HG03196 (cell line): ENCODE data around the gene CDK18.

Experiments used
- ATAC-seq: cut with Tn5 transposase; IDR thresholded peaks from one replicate; pipeline ENCODE4 v1.9.1; 2021; ENCODE audit not compliant: unreplicated experiment

Gene CDK18

GRCh38 chr1:205535866-205536758 lies 31.6 kb downstream of the CDK18 start:
- no peak for ATAC-seq

DNA sequence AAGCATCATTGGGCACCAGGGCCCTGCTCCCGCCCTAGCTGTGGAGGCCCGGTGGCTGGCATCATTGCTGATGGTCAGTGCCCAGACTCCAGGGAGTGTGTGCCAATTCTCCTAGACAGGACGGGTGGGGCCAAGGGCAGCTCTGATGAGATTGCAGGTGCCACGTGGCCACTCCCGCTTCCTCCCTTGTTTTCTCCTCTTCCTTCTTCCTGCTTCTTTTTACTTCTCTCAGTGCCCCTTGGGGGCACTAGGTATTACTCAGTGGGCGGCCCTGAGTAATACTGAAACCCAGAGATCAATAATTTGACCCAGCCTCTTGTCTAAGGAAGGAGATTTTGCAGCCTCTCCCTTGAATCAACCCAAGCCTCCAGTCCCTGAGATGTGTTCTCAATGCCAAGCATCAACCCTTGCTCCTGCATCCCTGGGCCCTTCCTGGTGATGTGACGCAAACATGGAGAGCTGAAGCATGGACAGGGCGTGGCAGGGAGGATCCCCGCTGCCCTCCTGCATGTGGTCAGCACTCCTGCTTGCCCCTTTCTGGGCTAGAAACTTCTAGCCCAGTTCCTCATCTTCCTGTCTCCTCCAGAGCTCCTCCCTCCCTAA lies 32.4 kb downstream of the CDK18 start:
- no peak for ATAC-seq

DNA sequence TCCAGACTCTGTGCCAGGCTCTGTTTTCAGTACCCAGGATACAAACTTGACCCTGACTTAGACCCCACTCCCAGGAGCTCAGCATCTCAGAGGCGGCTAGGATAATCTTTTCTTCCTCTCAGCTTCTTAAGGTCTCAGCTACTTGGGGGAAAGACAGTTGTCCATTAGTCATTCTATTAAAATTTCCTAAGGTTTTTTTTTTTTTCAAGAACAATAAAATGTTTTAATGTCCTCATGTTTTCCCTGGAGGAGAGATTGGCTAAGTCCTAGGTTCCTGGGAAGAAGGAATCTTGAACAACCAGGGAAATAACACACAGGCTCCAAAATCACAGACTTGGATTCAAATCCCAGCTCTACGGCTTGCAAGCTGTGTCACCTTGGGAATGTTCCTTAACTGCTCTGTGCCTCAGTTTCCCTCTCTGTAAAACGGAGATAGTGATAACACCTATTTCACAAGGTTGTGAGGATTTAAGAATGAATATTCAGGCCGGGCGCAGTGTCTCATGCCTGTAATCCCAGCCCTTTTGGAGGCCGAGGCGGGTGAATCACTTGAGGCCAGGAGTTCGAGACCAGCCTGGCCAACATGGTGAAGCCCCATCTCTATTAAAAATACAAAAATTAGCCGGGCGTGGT lies 33.0 kb downstream of the CDK18 start:
- ATAC-seq, result no peak

- no peak for ATAC-seq
Measured at GRCh38 chr1:205538235-205538840, 33.9 kb downstream of the CDK18 start.

GRCh38 chr1:205541161-205541886 lies 36.9 kb downstream of the CDK18 start:
- ATAC-seq, result no peak

GRCh38 chr1:205542367-205542766 lies 37.9 kb downstream of the CDK18 start:
- no peak for ATAC-seq

DNA sequence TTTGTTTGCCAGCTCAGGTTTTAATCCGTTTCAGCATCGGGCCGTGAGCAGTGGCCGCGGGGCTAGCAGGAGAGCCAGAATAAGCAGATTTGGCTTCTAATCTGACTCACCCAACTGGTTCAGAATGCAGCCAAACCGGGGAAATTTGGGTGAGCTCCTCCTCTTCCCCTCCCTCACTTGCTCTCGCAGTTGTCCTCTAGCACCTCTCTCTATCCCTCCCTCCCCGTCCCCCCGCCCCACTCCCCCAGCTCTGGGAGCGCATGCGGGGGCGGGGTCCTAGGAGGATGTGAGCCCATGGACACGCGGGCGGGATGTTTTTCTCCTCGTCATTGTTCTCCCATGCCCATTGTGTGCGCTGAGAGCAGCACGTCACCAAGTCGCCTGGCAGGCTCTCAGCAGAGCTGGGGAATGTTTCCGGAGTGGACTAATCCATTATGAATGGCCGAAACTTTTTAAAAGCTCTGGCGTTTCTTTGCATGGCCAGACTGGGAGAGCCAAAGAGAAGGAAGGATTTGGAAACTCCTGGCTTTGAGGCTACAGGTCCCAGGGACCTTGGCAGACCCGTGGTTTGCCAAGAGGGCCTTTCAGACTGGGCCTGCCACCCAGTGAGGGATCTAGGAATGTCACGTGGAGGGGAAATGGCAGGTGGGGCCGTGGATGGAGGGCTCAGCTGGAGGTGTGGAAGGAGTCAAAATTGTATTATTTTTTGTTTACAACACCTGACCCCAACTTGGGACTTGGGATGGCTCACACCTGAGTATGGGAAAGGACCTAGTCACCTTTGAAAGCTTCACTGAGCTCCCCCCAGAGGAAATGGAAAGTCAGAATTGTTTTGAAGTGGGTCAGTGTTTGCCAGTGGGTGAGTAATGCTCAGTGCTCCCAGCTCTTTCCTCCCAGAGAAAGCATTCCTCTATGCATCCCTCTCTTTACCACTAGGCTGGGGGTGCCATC lies 39.2 kb downstream of the CDK18 start:
- no peak for ATAC-seq

DNA sequence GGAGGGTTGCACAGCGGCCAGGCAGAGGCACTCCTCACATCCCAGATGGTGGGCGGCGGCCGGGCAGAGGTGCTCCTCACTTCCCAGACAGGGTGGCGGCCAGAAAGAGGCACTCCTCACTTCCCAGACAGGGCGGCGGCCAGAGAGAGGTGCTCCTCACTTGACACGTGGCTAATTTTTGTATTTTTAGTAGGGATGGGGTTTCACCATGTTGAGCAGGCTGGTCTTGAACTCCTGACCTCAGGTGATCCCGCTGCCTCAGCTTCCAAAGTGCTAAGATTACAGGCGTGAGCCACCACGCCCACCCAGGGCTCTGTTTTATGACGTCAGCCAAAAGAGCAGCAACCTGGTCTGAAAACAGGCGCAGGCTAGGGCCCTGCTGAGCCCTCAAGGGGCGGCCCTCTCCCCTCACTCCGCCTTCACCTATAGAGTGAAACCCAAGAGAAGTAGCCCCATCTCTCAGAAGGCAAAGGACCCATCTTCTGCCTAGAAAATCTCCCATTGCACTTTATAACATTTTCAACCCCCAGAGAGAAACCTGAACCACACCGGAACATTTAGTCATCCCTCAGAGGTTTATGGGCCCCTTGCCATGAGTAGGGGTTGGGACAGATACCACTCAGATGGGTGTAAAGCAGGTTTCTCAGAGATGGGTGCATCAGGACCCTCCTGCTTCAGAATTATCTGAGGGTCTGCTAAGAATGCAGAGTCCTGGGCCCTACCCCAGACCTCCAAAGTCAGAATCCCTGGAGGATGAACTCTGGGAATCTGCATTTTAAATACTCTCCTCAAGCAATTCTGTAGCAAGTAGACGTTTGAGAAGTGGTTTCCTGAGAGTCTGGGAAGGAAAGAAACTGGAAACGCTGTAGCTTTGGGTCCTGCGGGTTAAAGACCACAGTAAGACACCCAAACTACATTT lies 40.8 kb downstream of the CDK18 start:
- no peak for ATAC-seq

DNA sequence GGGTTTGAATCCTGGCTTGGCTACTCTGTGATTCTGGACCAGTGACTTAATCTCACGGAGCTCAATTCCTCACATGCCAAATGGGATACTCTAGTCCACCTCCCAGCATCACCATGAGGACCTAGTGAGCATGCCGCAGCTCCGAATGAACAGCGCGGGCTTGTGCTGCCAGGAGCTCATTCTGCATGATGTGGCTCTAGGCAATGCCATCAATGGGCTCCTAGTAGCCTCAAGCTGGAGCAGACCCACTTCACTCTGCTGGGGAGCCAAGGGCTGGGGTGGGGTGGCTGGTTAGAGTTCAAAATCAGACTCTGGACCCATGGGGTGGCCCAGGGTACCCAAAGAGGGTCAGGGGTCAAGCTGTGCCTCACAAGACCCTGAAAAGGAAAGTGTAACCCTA lies 41.5 kb downstream of the CDK18 start:
- ATAC-seq, result no peak

DNA sequence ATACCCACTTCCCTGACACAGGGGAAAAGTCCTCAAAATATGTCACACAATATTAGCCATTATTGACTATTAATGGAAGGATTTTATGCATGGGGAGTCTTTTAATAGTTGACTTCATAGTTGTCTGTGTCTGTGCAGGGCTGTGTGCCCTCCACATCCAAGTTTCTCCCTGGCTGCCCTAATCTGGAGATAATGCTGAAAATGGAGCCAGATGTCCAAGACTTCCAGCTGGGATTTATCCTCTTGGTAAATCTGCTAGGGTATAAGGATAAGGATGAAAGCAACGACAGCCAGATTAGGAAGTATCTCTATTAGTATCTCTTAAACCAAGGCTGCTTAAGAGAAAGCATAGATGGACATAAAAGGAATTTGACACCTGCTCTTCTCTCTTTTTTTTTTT lies 42.1 kb downstream of the CDK18 start:
- no peak for ATAC-seq

- no peak for ATAC-seq
Measured at GRCh38 chr1:205547936-205548827, 43.7 kb downstream of the CDK18 start.

GRCh38 chr1:205554026-205554811 lies 49.8 kb downstream of the CDK18 start:
- no peak for ATAC-seq

DNA sequence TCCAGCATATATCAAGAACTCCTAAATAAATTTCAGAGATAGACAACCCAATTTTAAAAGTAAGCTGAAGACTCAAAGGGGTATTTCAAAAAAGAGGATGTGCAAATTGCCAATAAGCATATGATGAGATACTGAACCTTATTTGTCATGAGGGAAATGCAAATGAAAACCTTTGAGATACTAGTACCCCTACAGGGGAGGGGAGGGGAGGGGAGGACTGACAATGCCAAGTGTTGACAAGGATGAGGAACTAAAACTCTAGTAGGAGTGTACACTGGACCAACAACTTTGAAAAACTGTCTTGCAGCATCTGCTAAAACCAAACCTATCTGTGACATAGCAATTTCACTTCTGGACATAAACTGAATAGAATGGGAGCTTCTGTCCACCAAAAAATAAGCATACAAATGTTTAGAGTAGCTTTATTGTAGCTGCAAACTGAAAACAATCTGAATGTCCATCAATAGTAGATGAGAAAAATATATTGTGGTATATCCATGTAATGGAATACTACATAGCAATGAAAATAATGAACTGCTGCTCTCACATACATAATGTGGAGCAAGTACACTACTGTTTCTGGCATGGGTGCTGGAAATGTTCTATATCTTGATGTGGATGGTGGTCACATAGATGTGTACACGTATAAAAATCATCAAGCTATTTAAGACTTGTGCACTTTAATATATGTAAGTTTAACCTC lies 57.2 kb downstream of the CDK18 start:
- no peak for ATAC-seq

DNA sequence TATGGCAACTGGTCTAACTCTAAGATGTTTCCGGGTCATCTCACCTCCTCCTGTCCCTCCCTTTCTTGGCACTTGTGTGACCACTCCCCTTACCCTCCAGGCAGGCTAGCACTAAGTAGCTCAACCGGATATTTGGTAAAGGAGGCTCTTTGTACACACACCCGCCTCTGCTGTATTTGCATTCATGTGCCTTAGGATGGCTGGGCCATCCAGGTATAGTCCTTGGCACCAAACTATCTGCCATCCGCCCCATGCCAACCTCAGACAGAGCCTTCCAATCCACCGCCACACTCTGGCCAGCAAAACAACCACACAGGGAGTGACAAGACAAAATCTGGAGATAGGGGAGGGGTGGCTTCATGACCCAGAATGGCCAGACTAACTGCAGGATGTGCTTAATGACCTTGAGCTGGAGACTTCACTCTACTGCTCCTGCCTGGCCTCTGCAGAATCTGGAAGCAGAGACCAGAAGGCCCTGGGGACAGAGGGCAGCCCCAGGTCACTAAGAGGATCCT lies 59.5 kb downstream of the CDK18 start:
- no peak for ATAC-seq

DNA sequence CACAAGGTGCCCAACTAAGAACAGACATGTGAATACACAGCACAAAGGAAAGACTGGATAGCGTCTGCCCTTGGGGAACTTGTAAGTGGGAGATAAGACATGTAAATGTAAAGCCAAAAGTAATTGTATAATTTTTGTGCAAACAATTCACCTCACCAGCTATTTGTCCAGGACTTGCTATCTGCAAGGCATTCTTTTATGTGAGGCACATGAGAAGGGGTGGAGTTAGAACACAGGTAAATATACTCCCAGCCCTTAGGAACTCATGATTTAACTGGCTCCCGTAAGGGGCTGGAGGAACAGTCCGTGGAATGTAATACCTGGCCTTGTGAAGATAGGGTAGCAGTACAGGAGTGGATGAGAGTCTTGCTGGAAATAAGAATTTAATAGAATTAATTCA lies 61.3 kb downstream of the CDK18 start:
- no peak for ATAC-seq

- ATAC-seq, result no peak
Measured at GRCh38 chr1:205567716-205568115, 63.2 kb downstream of the CDK18 start.
